ENCODE data around the gene ANKRD44. TPM values are rescaled to one million over a fixed set of nuclear protein-coding genes. Genes with fewer than 3 reads are reported as not detected.

The ANKRD44 gene
- total RNA-seq, 1 donor from 2014 or later = 8.1 TPM

GRCh38 chr2:197286805-197287595 is 23.6 kb downstream of the ANKRD44 start:
- no peak overlapping the region for H3K27ac Mint-ChIP-seq (ENCODE audit: unreplicated experiment)
- no peaks in the 10 kb centered on the region for H3K4me1 Mint-ChIP-seq (ENCODE audit: unreplicated experiment)
- DNase-seq (ENCODE audit: low spot score) = no peak
- no peak for TF ChIP-seq CTCF (IDR thresholded peaks at IDR 0.05; ENCODE audit: unreplicated experiment)
- H3K4me3 Mint-ChIP-seq (ENCODE audit: unreplicated experiment) = no peak overlapping the region
- H3K27me3 Mint-ChIP-seq (ENCODE audit: unreplicated experiment) = no peaks in the 10 kb centered on the region
- H3K36me3 Mint-ChIP-seq (ENCODE audit: low read depth, unreplicated experiment) = no peaks in the 10 kb centered on the region
- H3K9me3 Mint-ChIP-seq (ENCODE audit: unreplicated experiment) = no peaks in the 10 kb centered on the region

GRCh38 chr2:197285361-197285760 is 25.2 kb downstream of the ANKRD44 start:
- no peaks in the 10 kb centered on the region for H3K4me1 Mint-ChIP-seq (ENCODE audit: unreplicated experiment)
- DNase-seq (ENCODE audit: low spot score) = no peak
- H3K27me3 Mint-ChIP-seq (ENCODE audit: unreplicated experiment) = peaks cover 2% of the 10 kb centered on the region
- H3K27ac Mint-ChIP-seq (ENCODE audit: unreplicated experiment) = no peak overlapping the region
- TF ChIP-seq CTCF (IDR thresholded peaks at IDR 0.05; ENCODE audit: unreplicated experiment) = no peak
- no peaks in the 10 kb centered on the region for H3K36me3 Mint-ChIP-seq (ENCODE audit: low read depth, unreplicated experiment)
- H3K9me3 Mint-ChIP-seq (ENCODE audit: unreplicated experiment) = no peaks in the 10 kb centered on the region
- H3K4me3 Mint-ChIP-seq (ENCODE audit: unreplicated experiment) = no peak overlapping the region

- no peaks in the 10 kb centered on the region for H3K9me3 Mint-ChIP-seq (ENCODE audit: unreplicated experiment)
- peaks cover 2% of the 10 kb centered on the region for H3K4me1 Mint-ChIP-seq (ENCODE audit: unreplicated experiment)
- TF ChIP-seq CTCF (IDR thresholded peaks at IDR 0.05; ENCODE audit: unreplicated experiment) = no peak
- H3K27me3 Mint-ChIP-seq (ENCODE audit: unreplicated experiment) = peaks cover 2% of the 10 kb centered on the region
- H3K4me3 Mint-ChIP-seq (ENCODE audit: unreplicated experiment) = no peak overlapping the region
- no peak for DNase-seq (ENCODE audit: low spot score)
- H3K27ac Mint-ChIP-seq (ENCODE audit: unreplicated experiment) = no peak overlapping the region
- no peaks in the 10 kb centered on the region for H3K36me3 Mint-ChIP-seq (ENCODE audit: low read depth, unreplicated experiment)
Observed at GRCh38 chr2:197284956-197285355, 25.6 kb downstream of the ANKRD44 start.

GRCh38 chr2:197281421-197281820 is 29.2 kb downstream of the ANKRD44 start:
- no peak for DNase-seq (ENCODE audit: low spot score)
- no peak for TF ChIP-seq CTCF (IDR thresholded peaks at IDR 0.05; ENCODE audit: unreplicated experiment)
- Mint-ChIP-seq H3K4me1 (ENCODE audit: unreplicated experiment) (peaks cover 8% of the 10 kb centered on the region), H3K9me3 (ENCODE audit: unreplicated experiment) (no peaks in the 10 kb centered on the region), H3K27ac (ENCODE audit: unreplicated experiment) (no peak overlapping the region), H3K4me3 (ENCODE audit: unreplicated experiment) (no peak overlapping the region), H3K36me3 (ENCODE audit: low read depth, unreplicated experiment) (no peaks in the 10 kb centered on the region), H3K27me3 (ENCODE audit: unreplicated experiment) (peaks cover 4% of the 10 kb centered on the region)

- Mint-ChIP-seq H3K27me3 (ENCODE audit: unreplicated experiment) (peaks cover 4% of the 10 kb centered on the region), H3K4me3 (ENCODE audit: unreplicated experiment) (no peak overlapping the region)
Observed at GRCh38 chr2:197280015-197280702, 30.4 kb downstream of the ANKRD44 start.

More at GRCh38 chr2:197280015-197280702, 30.4 kb downstream of the ANKRD44 start:
- H3K4me1 Mint-ChIP-seq (ENCODE audit: unreplicated experiment) = peaks cover 8% of the 10 kb centered on the region
- H3K9me3 Mint-ChIP-seq (ENCODE audit: unreplicated experiment) = no peaks in the 10 kb centered on the region
- no peak for DNase-seq (ENCODE audit: low spot score)
- no peak overlapping the region for H3K27ac Mint-ChIP-seq (ENCODE audit: unreplicated experiment)
- H3K36me3 Mint-ChIP-seq (ENCODE audit: low read depth, unreplicated experiment) = no peaks in the 10 kb centered on the region
- no peak for TF ChIP-seq CTCF (IDR thresholded peaks at IDR 0.05; ENCODE audit: unreplicated experiment)
